Gastrocnemius medialis (tissue), 4 donors: ENCODE results near the gene ARSB. TPM values are rescaled to one million over a fixed set of nuclear protein-coding genes. Genes with fewer than 3 reads are reported as not detected.

ENCODE experiments used
- ATAC-seq, 2 donors: fragments of 150-250 bp; one replicate each; pipeline ENCODE4 v1.9.1; 2016
- DNase-seq, 2 donors: peaks; one replicate each; pipeline ENCODE4 v3.0.0-alpha.2; 2019
- H3K27ac ChIP-seq, 4 donors: fragments of 200-600 bp; sonication (generic); 1 replicate in 1 of 4; 2 replicates in 3 of 4; pipeline ENCODE4 v1.5.1; 2016 to 2018; ENCODE audit warnings: mild to moderate bottlenecking in 2 of 4, moderate library complexity in 1 of 4
- H3K27me3 ChIP-seq, 3 donors: fragments of 200-600 bp; sonication (generic) in 2 of 3; 1 replicate in 1 of 3; 2 replicates in 2 of 3; pipeline versions ENCODE4 v1.5.1 to v1.6.0; 2016 to 2019; ENCODE audit warnings: mild to moderate bottlenecking in 1 of 3, moderate library complexity in 1 of 3
- H3K36me3 ChIP-seq, 2 donors: fragments of 200-600 bp; sonication (generic) in 1 of 2; one replicate each; pipeline ENCODE4 v1.5.1; 2017 to 2018
- H3K4me1 ChIP-seq, 2 donors: fragments of 200-600 bp; sonication (generic) in 1 of 2; one replicate each; pipeline ENCODE4 v1.5.1; 2016 to 2017; ENCODE audit warnings: mild to moderate bottlenecking in 2 of 2
- H3K4me3 ChIP-seq, 4 donors: fragments of 200-600 bp; sonication (generic) in 3 of 4; 1 replicate in 1 of 4; 2 replicates in 3 of 4; pipeline ENCODE4 v1.5.1; 2016 to 2019; ENCODE audit warnings: mild to moderate bottlenecking in 2 of 4
- H3K9me3 ChIP-seq, 3 donors: fragments of 200-600 bp; sonication (generic) in 2 of 3; 1 replicate in 1 of 3; 2 replicates in 2 of 3; pipeline ENCODE4 v1.5.1; 2016 to 2019
- CTCF ChIP-seq, 5 experiments: fragments of 450-650 bp in 3 of 5; fragments of 200-600 bp in 2 of 5; sonication (generic) in 2 of 5; IDR thresholded peaks in 4 of 5; conservative IDR thresholded peaks in 1 of 5; 1 replicate in 4 of 5; 2 replicates in 1 of 5; pipeline ENCODE4 v1.5.1; 2016 to 2019; ENCODE audit warnings: antibody characterized with exemption in 5 of 5, mild to moderate bottlenecking in 3 of 5, moderate library complexity in 3 of 5
- POLR2A ChIP-seq, 2 donors: fragments of 450-650 bp; IDR thresholded peaks; one replicate each; pipeline ENCODE4 v1.6.1; 2017; ENCODE audit warnings: antibody characterized with exemption in 2 of 2, mild to moderate bottlenecking in 2 of 2, moderate library complexity in 2 of 2
- in situ Hi-C, 4 donors: fragments of 200-750 bp; cut with MboI; loops; one replicate each; pipeline versions ENCODE4 v1.15.0 to v1.8.0; 2017; ENCODE audit warnings: low sequenced_read_pairs in 4 of 4
- intact Hi-C: fragments of 100-400 bp; cut with DNase I; formaldehyde crosslinking; loops from one replicate; pipeline ENCODE4 v1.15.1; 2023; ENCODE audit warnings: low total_unique reads
- total RNA-seq, 4 donors: library from RNA; depleted of rRNA; stranded (reverse); fragments of >200 nt; gene quantifications; one replicate each; pipeline versions ENCODE4 v1.1.0 to v1.2.3, GENCODE V29; 2016

The ARSB gene
- total RNA-seq, 4 donors from 2014 or later = 3.2 to 8.3 (median 5.1) TPM

GRCh38 chr5:78758169-78758839 is 226.8 kb downstream of the ARSB start:
- no peak for ATAC-seq
- Histone ChIP-seq H3K9me3 (no peaks in the 10 kb centered on the region), H3K36me3 (no peaks in the 10 kb centered on the region), H3K4me3 (no peak overlapping the region), H3K4me1 (no peaks in the 10 kb centered on the region), H3K27me3 (no peaks in the 10 kb centered on the region), H3K27ac (no peak overlapping the region)
- in situ Hi-C loops (no loop called here), intact Hi-C loops (no loop called here)
- no peak for DNase-seq
- TF ChIP-seq POLR2A (IDR thresholded peaks at IDR 0.05) (no peak), CTCF (IDR thresholded peaks at IDR 0.05 in 4 of 5, conservative IDR thresholded peaks at IDR 0.05 in 1 of 5) (no peak)

DNA sequence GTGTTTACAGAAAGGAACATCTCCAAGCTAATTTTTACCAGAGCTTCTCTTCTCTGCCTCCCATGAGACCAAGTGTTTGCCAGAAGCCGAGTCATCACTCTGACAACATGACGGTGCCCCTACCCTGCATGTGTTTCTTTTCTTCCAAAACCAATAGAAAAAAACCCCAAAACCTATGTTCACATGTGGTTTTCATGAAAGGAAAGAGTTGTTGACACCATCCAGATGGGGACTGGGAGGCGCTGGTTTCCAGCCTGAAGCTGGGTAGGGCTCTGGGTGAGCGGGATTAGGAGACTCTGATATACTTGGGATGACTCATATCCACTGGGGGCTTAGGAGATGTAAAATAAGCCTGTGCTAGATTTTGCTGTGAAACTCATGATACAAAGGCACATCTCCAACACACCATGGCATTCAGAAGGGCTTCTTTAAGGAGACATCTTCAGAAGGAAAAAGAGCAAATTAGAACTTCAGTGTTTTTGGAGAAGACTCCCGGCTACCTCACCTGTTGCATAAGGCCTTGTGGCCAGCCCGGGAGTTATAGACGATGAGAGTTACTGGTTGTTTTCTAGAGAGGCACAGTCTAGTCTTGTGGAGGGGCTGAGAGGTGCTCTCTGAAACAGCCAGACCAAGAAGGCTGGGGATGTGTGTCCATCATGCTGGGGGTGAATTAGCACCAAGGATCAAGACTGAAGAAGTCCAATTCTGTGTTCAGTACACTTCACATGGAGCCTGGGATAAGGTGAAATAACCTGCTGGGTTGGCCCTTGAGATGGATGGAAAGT is 227.6 kb downstream of the ARSB start:
- Histone ChIP-seq H3K4me1 (no peaks in the 10 kb centered on the region), H3K27ac (no peak overlapping the region), H3K36me3 (no peaks in the 10 kb centered on the region), H3K9me3 (no peaks in the 10 kb centered on the region), H3K4me3 (no peak overlapping the region), H3K27me3 (no peaks in the 10 kb centered on the region)
- intact Hi-C loops = no loop called here
- no peak for DNase-seq
- TF ChIP-seq POLR2A (IDR thresholded peaks at IDR 0.05) (no peak), CTCF (IDR thresholded peaks at IDR 0.05 in 4 of 5, conservative IDR thresholded peaks at IDR 0.05 in 1 of 5) (no peak)
- in situ Hi-C loops = no loop called here
- ATAC-seq = no peak

DNA sequence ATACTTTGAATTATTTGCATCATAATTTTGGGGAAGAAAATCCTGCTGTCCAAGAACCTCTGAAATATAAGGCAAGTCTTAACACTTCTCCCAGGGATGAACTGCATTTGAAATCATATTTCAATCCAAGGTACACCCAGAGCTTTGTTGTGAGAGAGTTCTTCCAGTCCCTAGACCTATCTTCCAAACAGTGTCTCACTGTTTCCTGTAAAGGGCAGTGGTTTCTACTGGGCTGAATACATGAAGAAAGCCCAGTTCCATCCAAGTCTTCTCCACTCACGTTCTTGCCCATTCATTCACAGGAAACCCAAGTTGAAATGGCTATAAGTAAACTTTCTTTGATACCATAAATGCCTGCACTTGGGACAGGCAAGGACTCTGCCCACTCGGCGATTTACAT is 228.3 kb downstream of the ARSB start:
- Histone ChIP-seq H3K27ac (no peak overlapping the region), H3K4me3 (no peak overlapping the region), H3K27me3 (no peaks in the 10 kb centered on the region), H3K9me3 (no peaks in the 10 kb centered on the region), H3K4me1 (no peaks in the 10 kb centered on the region), H3K36me3 (no peaks in the 10 kb centered on the region)
- TF ChIP-seq POLR2A (IDR thresholded peaks at IDR 0.05) (no peak), CTCF (IDR thresholded peaks at IDR 0.05 in 4 of 5, conservative IDR thresholded peaks at IDR 0.05 in 1 of 5) (no peak)
- ATAC-seq = no peak
- in situ Hi-C loops (no loop called here), intact Hi-C loops (no loop called here)
- no peak for DNase-seq

- H3K36me3 ChIP-seq = no peaks in the 10 kb centered on the region
- no peaks in the 10 kb centered on the region for H3K4me1 ChIP-seq
- ATAC-seq (no peak), DNase-seq (no peak)
- in situ Hi-C loops = no loop called here
- H3K27me3 ChIP-seq = no peaks in the 10 kb centered on the region
- no peaks in the 10 kb centered on the region for H3K9me3 ChIP-seq
- TF ChIP-seq CTCF (IDR thresholded peaks at IDR 0.05 in 4 of 5, conservative IDR thresholded peaks at IDR 0.05 in 1 of 5) = no peak
- no peak for TF ChIP-seq POLR2A (IDR thresholded peaks at IDR 0.05)
- no peak overlapping the region for H3K27ac ChIP-seq
- intact Hi-C loops = no loop called here
- H3K4me3 ChIP-seq = no peak overlapping the region
Measured at GRCh38 chr5:78755822-78756429, 229.2 kb downstream of the ARSB start.
